HG02623 (cell line): ENCODE data around the gene CTBP2.

Source experiments
- ATAC-seq: cut with Tn5 transposase; IDR thresholded peaks from one replicate; pipeline ENCODE4 v1.9.1; 2021; ENCODE audit warnings: moderate library complexity; ENCODE audit not compliant: unreplicated experiment

The CTBP2 gene

GRCh38 chr10:124956764-124957163 is 203.6 kb downstream of the CTBP2 start:
- no peak for ATAC-seq

GRCh38 chr10:124955868-124956267 is 204.5 kb downstream of the CTBP2 start:
- ATAC-seq = no peak

GRCh38 chr10:124955243-124955642 is 205.1 kb downstream of the CTBP2 start:
- ATAC-seq = no peak

- no peak for ATAC-seq
Observed at GRCh38 chr10:124953421-124953820, 206.9 kb downstream of the CTBP2 start.

- ATAC-seq = no peak
Observed at GRCh38 chr10:124952123-124952522, 208.2 kb downstream of the CTBP2 start.

- no peak for ATAC-seq
Observed at GRCh38 chr10:124949543-124949942, 210.8 kb downstream of the CTBP2 start.

- ATAC-seq = no peak
Observed at GRCh38 chr10:124946945-124947344, 213.4 kb downstream of the CTBP2 start.

- no peak for ATAC-seq
Observed at GRCh38 chr10:124944982-124945381, 215.4 kb downstream of the CTBP2 start.

- no peak for ATAC-seq
Observed at GRCh38 chr10:124943301-124944092, 216.9 kb downstream of the CTBP2 start.

- ATAC-seq = no peak
Observed at GRCh38 chr10:124942317-124943169, 217.8 kb downstream of the CTBP2 start.

GRCh38 chr10:124941823-124942222 is 218.5 kb downstream of the CTBP2 start, which contains the start of gene ZRANB1:
Gene ZRANB1, plus strand, starts transcription at chr10:124942123. Its CDS starts 371 bp downstream, at chr10:124942494.
- ATAC-seq = no peak

- ATAC-seq = no peak
Observed at GRCh38 chr10:124939290-124939689, 221.1 kb downstream of the CTBP2 start.

GRCh38 chr10:124936813-124937212 is 223.6 kb downstream of the CTBP2 start:
- ATAC-seq = no peak

GRCh38 chr10:124935946-124936345 is 224.4 kb downstream of the CTBP2 start:
- ATAC-seq = no peak
